ENCODE results near the gene RNF128.

The RNF128 gene

DNA sequence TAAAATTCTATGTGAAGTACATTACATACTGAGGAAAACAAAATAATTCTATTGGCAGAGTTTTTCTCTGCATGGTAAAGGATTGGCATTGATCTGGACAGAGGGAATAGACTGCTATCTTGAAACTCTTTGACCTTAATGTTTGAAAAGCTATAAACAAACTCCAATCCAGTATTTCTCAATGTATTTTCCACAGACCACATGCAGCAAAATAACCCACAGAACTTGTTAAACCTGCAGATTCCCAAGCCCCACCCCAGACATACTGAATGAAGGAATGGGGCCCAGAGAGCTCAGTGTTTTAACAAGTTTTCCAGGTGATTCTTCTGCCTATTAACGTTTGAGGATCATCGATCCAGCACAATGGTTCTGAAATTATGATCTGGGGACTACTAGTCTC lies 15.7 kb downstream of the RNF128 start:
- H3K9me3 ChIP-seq (ENCODE audit: control insufficient read depth, insufficient read depth, low read depth, low read length): no peaks in the 10 kb centered on the region; the same call in 1 of the 2 replicates
- H3K27ac ChIP-seq (ENCODE audit: extremely low read depth, low read depth, low read length): no peak overlapping the region
- TF ChIP-seq ZNF658 (tag by site-specific recombination; IDR thresholded peaks at IDR 0.05): no peak
- TF ChIP-seq ZNF10 (tag by site-specific recombination; IDR thresholded peaks at IDR 0.05): no peak
- TF ChIP-seq ZNF133 (tag by site-specific recombination; IDR thresholded peaks at IDR 0.05): no peak
- TF ChIP-seq ZIC2 (tag by site-specific recombination; IDR thresholded peaks at IDR 0.05): no peak
- no peak for TF ChIP-seq ZNF239 (tag by site-specific recombination; IDR thresholded peaks at IDR 0.05)
- no peak for TF ChIP-seq YY2 (tag by site-specific recombination; IDR thresholded peaks at IDR 0.05)
- no peak for TF ChIP-seq ZNF416 (tag by site-specific recombination; IDR thresholded peaks at IDR 0.05)
- ChIA-PET POLR2A (no interaction called here), CTCF (interaction anchor here (0.6 to 1.3 kb wide), 2 partner anchors 93 to 327 kb away, joined by 3 read pairs; no protein-coding TSS in a partner anchor)
- H3K4me1 ChIP-seq (ENCODE audit: control insufficient read depth, insufficient read depth, low read length): 0 out of 2 replicates have a peak, but pooled peaks cover 2% of the 10 kb centered on the region
- no peak overlapping the region for H3K4me3 ChIP-seq (ENCODE audit: low read depth, low read length)
- H3K36me3 ChIP-seq (ENCODE audit: control insufficient read depth in 2 of 2, insufficient read depth in 1 of 2, low read length in 2 of 2): no peaks in the 10 kb centered on the region; a peak in 1 of 3 replicates

DNA sequence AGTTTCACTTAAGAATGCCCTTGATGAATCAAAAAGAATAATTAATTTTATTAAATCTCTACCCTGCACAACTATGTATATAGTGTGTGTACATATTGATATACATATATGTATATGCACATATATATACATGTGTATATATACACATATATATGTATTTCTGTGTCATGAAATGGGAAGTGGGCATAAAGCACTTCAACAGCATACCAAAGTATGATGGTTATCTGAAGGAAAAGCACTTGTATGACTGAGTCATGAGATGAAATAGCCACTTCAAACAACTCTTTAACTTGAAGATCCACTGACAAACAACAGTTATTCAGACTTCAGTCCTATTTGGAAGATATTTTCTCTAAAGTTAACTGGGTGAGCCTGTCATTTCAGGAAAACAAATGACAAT lies 16.3 kb downstream of the RNF128 start:
- ChIA-PET CTCF (no interaction called here), POLR2A (no interaction called here)
- Histone ChIP-seq H3K9me3 (ENCODE audit: control insufficient read depth, insufficient read depth, low read depth, low read length) (no peaks in the 10 kb centered on the region; the same call in 1 of the 2 replicates), H3K36me3 (ENCODE audit: control insufficient read depth in 2 of 2, insufficient read depth in 1 of 2, low read length in 2 of 2) (no peaks in the 10 kb centered on the region; a peak in 1 of 3 replicates), H3K4me1 (ENCODE audit: control insufficient read depth, insufficient read depth, low read length) (0 out of 2 replicates have a peak, but pooled peaks cover 2% of the 10 kb centered on the region), H3K27ac (ENCODE audit: extremely low read depth, low read depth, low read length) (no peak overlapping the region), H3K4me3 (ENCODE audit: low read depth, low read length) (no peak overlapping the region)
- TF ChIP-seq EGR2 (tag by site-specific recombination; IDR thresholded peaks at IDR 0.05; ENCODE audit: low read depth): no peak
- no peak for TF ChIP-seq ZNF521 (tag by site-specific recombination; IDR thresholded peaks at IDR 0.05)
- TF ChIP-seq GLIS1 (tag by site-specific recombination; IDR thresholded peaks at IDR 0.05): no peak
- TF ChIP-seq ZNF830 (tag by site-specific recombination; IDR thresholded peaks at IDR 0.05; ENCODE audit: low read depth): no peak
- no peak for TF ChIP-seq ZNF350 (tag by site-specific recombination; IDR thresholded peaks at IDR 0.05)
- TF ChIP-seq ZNF324 (tag by site-specific recombination; IDR thresholded peaks at IDR 0.05): no peak
- TF ChIP-seq, protein P1, sequence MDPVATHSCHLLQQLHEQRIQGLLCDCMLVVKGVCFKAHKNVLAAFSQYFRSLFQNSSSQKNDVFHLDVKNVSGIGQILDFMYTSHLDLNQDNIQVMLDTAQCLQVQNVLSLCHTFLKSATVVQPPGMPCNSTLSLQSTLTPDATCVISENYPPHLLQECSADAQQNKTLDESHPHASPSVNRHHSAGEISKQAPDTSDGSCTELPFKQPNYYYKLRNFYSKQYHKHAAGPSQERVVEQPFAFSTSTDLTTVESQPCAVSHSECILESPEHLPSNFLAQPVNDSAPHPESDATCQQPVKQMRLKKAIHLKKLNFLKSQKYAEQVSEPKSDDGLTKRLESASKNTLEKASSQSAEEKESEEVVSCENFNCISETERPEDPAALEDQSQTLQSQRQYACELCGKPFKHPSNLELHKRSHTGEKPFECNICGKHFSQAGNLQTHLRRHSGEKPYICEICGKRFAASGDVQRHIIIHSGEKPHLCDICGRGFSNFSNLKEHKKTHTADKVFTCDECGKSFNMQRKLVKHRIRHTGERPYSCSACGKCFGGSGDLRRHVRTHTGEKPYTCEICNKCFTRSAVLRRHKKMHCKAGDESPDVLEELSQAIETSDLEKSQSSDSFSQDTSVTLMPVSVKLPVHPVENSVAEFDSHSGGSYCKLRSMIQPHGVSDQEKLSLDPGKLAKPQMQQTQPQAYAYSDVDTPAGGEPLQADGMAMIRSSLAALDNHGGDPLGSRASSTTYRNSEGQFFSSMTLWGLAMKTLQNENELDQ (tag by site-specific recombination; IDR thresholded peaks at IDR 0.05; ENCODE audit: low read depth): no peak
- TF ChIP-seq, protein P2, sequence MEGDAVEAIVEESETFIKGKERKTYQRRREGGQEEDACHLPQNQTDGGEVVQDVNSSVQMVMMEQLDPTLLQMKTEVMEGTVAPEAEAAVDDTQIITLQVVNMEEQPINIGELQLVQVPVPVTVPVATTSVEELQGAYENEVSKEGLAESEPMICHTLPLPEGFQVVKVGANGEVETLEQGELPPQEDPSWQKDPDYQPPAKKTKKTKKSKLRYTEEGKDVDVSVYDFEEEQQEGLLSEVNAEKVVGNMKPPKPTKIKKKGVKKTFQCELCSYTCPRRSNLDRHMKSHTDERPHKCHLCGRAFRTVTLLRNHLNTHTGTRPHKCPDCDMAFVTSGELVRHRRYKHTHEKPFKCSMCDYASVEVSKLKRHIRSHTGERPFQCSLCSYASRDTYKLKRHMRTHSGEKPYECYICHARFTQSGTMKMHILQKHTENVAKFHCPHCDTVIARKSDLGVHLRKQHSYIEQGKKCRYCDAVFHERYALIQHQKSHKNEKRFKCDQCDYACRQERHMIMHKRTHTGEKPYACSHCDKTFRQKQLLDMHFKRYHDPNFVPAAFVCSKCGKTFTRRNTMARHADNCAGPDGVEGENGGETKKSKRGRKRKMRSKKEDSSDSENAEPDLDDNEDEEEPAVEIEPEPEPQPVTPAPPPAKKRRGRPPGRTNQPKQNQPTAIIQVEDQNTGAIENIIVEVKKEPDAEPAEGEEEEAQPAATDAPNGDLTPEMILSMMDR (tag by site-specific recombination; IDR thresholded peaks at IDR 0.05): no peak
- TF ChIP-seq, protein P3, sequence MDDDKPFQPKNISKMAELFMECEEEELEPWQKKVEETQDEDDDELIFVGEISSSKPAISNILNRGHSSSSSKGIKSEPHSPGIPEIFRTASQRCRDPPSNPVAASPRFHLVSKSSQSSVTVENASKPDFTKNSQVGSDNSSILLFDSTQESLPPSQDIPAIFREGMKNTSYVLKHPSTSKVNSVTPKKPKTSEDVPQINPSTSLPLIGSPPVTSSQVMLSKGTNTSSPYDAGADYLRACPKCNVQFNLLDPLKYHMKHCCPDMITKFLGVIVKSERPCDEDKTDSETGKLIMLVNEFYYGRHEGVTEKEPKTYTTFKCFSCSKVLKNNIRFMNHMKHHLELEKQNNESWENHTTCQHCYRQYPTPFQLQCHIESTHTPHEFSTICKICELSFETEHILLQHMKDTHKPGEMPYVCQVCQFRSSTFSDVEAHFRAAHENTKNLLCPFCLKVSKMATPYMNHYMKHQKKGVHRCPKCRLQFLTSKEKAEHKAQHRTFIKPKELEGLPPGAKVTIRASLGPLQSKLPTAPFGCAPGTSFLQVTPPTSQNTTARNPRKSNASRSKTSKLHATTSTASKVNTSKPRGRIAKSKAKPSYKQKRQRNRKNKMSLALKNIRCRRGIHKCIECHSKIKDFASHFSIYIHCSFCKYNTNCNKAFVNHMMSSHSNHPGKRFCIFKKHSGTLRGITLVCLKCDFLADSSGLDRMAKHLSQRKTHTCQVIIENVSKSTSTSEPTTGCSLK (tag by site-specific recombination; IDR thresholded peaks at IDR 0.05): no peak
- TF ChIP-seq ZNF571 (tag by site-specific recombination; IDR thresholded peaks at IDR 0.05): no peak
- no peak for TF ChIP-seq KLF10 (tag by site-specific recombination; IDR thresholded peaks at IDR 0.05)
- TF ChIP-seq, protein P4, sequence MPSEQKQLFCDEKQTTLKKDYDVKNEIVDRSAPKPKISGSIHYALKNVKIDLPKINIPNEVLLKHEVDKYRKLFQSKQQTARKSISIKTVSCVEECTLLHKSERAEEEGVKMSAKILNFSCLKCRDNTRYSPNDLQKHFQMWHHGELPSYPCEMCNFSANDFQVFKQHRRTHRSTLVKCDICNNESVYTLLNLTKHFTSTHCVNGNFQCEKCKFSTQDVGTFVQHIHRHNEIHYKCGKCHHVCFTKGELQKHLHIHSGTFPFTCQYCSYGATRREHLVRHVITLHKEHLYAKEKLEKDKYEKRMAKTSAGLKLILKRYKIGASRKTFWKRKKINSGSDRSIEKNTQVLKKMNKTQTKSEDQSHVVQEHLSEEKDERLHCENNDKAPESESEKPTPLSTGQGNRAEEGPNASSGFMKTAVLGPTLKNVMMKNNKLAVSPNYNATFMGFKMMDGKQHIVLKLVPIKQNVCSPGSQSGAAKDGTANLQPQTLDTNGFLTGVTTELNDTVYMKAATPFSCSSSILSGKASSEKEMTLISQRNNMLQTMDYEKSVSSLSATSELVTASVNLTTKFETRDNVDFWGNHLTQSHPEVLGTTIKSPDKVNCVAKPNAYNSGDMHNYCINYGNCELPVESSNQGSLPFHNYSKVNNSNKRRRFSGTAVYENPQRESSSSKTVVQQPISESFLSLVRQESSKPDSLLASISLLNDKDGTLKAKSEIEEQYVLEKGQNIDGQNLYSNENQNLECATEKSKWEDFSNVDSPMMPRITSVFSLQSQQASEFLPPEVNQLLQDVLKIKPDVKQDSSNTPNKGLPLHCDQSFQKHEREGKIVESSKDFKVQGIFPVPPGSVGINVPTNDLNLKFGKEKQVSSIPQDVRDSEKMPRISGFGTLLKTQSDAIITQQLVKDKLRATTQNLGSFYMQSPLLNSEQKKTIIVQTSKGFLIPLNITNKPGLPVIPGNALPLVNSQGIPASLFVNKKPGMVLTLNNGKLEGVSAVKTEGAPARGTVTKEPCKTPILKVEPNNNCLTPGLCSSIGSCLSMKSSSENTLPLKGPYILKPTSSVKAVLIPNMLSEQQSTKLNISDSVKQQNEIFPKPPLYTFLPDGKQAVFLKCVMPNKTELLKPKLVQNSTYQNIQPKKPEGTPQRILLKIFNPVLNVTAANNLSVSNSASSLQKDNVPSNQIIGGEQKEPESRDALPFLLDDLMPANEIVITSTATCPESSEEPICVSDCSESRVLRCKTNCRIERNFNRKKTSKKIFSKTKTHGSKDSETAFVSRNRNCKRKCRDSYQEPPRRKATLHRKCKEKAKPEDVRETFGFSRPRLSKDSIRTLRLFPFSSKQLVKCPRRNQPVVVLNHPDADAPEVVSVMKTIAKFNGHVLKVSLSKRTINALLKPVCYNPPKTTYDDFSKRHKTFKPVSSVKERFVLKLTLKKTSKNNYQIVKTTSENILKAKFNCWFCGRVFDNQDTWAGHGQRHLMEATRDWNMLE (tag by site-specific recombination; conservative IDR thresholded peaks at IDR 0.05; ENCODE audit: low read depth): no peak
- TF ChIP-seq YY1 (tag by site-specific recombination; IDR thresholded peaks at IDR 0.05): no peak
- TF ChIP-seq ZNF747 (tag by site-specific recombination; IDR thresholded peaks at IDR 0.05): no peak
- TF ChIP-seq OSR2 (tag by site-specific recombination; IDR thresholded peaks at IDR 0.05): no peak
- TF ChIP-seq ZSCAN23 (tag by site-specific recombination; IDR thresholded peaks at IDR 0.05): no peak
- no peak for TF ChIP-seq ZNF404 (tag by site-specific recombination; IDR thresholded peaks at IDR 0.05)
- TF ChIP-seq ZBTB8A (tag by site-specific recombination; IDR thresholded peaks at IDR 0.05): no peak

All from HEK293 (cell line).